Measurements from ENCODE around the gene TBC1D7.

DNA sequence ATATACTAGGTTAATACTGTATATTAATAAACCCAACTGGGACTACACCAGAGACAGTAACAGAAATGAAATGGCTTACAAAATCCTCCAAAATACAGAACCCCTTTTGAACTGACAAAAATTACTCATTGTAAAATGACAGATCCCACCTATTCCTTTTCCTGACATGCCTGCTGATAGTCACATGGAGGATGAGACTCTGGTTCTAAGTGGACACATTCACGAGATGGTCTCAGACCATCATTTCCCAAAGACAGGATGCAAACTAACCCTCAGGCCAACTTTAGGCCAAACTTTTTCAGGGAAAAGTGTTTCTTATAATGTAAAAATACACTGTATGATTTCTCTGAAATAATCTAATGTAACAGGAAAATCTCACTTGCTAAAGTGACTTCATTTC is 22.5 kb downstream of the TBC1D7 start:
- TF ChIP-seq POLR2A (IDR thresholded peaks at IDR 0.05; ENCODE audit: low read depth, low read length) (no peak), SPI1 (IDR thresholded peaks at IDR 0.05; ENCODE audit: low read depth, low read length) (no peak)

Data from GM12891 (cell line).